ENCODE data around the gene NT5C.

The NT5C gene

GRCh38 chr17:75093548-75094158 lies 37.9 kb downstream of the NT5C start:
- DNase-seq (ENCODE audit: low read depth in 2 of 2, low spot score in 1 of 2): no peak

- DNase-seq (ENCODE audit: low read depth in 2 of 2, low spot score in 1 of 2): no peak
Observed at GRCh38 chr17:75091855-75092327, 39.7 kb downstream of the NT5C start.

- no peak for DNase-seq (ENCODE audit: low read depth in 2 of 2, low spot score in 1 of 2)
Observed at GRCh38 chr17:75090871-75091854, 40.4 kb downstream of the NT5C start.

- no peak for DNase-seq (ENCODE audit: low read depth in 2 of 2, low spot score in 1 of 2)
Observed at GRCh38 chr17:75088465-75089417, 42.8 kb downstream of the NT5C start.

- DNase-seq (ENCODE audit: low read depth in 2 of 2, low spot score in 1 of 2): no peak
Observed at GRCh38 chr17:75087558-75088453, 43.7 kb downstream of the NT5C start, which contains the start of gene SLC16A5. SLC16A5 (plus strand) TSS chr17:75087954; CDS start chr17:75093637, 5,683 bp downstream.

- no peak for DNase-seq (ENCODE audit: low read depth in 2 of 2, low spot score in 1 of 2)
Observed at GRCh38 chr17:75087182-75087557, 44.4 kb downstream of the NT5C start.

- no peak for DNase-seq (ENCODE audit: low read depth in 2 of 2, low spot score in 1 of 2)
Observed at GRCh38 chr17:75086496-75087181, 44.9 kb downstream of the NT5C start.

GRCh38 chr17:75084039-75084660 lies 47.4 kb downstream of the NT5C start:
- DNase-seq (ENCODE audit: low read depth in 2 of 2, low spot score in 1 of 2): no peak

- no peak for DNase-seq (ENCODE audit: low read depth in 2 of 2, low spot score in 1 of 2)
Observed at GRCh38 chr17:75082683-75083082, 48.9 kb downstream of the NT5C start.

- DNase-seq (ENCODE audit: low read depth in 2 of 2, low spot score in 1 of 2): no peak
Observed at GRCh38 chr17:75081611-75082540, 49.7 kb downstream of the NT5C start.

All from stimulated activated CD8-positive, alpha-beta memory T cell treated with anti-CD3 and anti-CD28 coated beads, Interleukin-4, amount 100 ng/mL, for 4 hours (primary cell).